ENCODE data around the gene PCID2. TPM values are rescaled to one million over a fixed set of nuclear protein-coding genes. Genes with fewer than 3 reads are reported as not detected.

The PCID2 gene
- total RNA-seq, 1 experiment from 2014 or later, result 68.1 TPM

DNA sequence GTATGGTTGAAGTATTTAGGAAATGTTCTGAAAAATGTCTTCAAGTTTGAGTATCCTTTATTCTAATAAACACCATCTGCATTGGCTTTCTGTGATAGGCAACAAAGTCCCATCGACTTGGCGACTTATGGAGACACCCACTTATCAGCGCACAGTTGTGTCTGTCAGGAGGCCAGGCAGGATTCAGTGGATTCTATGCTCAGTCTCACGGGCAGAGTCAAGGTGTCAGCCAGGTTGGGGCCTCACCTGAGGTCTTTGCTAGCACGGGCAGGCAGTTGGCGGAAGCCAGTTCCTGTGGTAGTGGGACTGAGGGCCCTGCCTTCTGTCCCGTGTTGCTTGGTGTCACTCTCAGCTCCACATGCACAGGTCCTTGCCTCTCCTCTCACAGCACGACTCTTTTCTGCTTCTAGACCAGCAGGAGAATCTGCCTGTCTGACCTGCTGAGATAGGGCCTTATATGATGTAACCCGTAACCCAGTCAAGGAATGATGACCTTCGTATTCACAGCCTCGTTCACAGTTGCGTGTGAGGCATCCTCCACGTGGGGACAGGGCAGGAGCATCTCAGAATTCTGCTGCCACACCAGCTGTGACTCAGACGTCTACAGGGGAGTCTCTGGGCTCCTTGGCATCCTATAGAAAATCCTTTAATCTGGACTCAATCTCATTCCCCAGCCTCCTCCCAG lies 10.9 kb upstream of the PCID2 start:
- DNase-seq (ENCODE audit: low spot score), result no peak

DNA sequence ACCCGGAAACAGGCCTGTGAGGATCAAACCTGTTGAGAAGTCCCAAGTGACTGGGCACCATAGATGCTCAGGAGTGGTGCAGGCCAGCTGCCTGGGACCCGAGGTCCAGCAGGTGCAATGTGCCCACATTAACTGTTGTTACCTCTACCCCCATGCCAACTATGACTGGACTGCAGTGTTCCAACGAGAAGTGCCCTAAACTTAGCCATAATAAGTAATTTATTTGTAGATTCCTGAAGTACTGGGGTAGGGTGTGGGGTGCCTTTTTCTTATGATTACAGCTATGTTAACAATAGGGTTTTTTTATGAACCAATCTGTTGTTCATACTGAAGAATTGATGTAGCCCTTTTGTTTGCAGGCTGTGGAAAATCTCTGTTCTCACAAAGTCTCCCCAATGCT lies 10.1 kb upstream of the PCID2 start:
- DNase-seq (ENCODE audit: low spot score), result no peak

DNA sequence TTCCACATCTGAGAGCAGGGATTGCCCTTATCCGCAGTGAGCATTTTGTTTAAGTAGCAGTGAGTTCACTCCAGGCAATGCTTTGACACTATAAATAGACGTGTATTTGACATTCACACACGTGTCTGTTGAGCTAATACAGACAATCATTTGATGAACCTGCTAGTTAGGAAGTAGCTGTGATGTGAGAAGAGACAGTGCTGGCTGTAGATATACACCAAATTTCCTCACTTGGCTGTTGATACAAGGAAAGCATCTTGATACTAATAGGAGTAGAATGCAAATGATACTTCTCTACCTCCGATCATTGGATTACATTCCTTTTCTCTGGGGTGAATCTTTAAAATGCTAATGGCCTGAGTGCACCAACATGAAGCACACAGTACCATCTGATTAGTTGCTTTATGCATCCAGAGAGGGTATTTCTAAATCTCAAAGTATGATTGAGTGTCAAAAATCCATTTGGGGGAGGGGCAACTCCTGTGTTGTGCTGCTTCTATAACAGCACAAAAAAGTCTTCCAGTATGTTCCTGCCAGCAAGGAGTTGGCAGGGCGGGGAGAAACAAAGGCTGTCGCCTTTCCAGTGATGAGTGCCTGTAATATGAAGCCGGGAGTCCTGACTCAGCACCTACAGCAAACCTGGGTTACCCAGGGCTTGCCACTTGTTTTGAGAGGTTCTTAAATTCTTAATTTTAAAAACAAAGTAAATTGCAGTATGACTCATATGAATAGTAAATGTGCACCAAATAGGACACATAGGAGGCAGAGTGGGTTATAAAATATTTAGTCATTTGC lies 8.0 kb upstream of the PCID2 start:
- peak; percentile 68 for DNase-seq (ENCODE audit: low spot score)

DNA sequence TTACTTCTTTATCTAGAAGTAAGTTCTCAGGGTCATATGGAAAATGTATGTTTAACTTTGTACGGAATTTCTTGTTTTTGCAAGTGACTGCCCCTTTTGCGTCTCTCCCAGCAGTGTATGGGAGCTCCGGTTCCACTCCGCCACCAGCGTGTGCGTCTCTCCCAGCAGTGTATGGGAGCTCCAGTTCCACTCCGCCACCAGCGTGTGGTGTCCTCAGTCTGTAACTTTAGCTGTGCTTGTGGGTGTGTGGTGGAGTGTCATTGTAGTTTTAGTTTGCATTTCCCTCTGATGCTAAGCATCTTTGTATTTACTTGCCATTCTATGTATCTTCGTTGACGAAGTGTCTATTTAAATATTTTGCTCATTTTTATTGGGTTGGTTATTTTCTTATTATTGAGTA lies 3.3 kb upstream of the PCID2 start:
- peak; percentile 19 for DNase-seq (ENCODE audit: low spot score)

DNA sequence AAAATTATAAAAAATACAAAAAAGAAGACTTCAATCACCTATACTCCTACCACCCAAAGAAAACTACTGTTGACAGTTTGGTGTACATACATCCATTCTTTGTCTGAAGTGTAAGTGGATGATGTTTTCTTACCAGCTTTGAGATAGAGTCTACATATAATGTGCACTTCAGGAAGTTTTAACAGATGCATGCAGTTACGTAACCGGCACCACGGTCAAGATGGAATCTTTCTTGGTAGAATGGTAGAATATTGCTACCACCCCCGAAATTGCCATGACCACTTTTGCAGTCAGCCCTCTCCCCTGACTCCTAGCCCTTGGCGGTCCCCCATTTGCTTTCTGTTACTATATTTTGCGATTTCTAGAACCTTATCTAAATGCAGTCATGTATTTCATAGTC lies 2.4 kb upstream of the PCID2 start:
- DNase-seq (ENCODE audit: low spot score), result no peak

GRCh38 chr13:113209759-113210421 lies 1.4 kb upstream of the PCID2 start:
- peak; percentile 16 for DNase-seq (ENCODE audit: low spot score)

DNA sequence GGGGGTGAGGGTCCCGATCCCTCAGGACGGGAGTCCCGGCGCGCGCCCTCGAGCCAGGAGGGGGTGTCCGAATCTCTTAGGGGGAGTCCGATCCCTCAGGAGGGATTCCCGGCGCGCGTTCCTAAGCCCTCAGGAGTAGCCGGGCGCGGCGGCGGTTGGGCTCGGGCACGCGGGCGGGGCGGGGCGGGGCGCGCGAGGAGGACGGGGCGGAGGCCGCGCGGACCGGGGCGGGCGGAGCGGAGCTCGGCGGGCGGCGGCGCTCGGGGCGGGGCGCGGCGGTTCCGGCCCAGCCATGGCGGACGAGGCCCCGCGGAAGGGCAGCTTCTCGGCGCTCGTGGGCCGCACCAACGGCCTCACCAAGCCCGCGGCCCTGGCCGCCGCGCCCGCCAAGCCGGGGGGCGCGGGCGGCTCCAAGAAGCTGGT lies 878 bp upstream of the PCID2 start, which contains the start of gene CUL4A:
TSS of gene CUL4A (plus strand) at position 278 of the 423 bp plus-strand sequence. CDS start at position 293, 15 bp downstream.
- DNase-seq (ENCODE audit: low spot score), result peak; percentile 32

DNA sequence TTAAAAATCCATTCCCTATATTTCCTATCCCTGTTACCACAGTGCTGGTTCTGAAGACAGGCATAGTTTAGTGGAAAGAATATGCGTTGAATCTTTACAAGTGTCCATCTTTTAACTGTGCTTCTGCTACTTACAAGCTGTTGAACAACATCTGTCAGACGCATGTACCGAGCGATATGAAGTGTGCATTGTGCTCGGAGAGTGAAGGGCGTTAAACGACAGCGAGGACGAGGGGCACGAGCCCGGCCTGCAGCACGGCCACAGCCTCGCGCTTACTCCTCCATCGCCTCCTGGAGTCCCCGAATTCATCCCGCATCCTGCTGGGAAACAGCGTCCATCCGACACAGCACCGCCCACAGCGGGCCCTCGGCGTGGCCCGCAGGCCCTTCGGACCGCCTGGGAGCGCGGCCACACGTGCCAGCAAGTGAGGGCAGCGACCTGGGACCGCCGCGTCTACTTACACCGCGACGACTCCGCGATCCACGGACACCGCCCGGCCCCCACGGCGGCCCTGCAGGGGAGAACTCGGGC lies 514 bp downstream of the PCID2 start:
- no peak for DNase-seq (ENCODE audit: low spot score)

DNA sequence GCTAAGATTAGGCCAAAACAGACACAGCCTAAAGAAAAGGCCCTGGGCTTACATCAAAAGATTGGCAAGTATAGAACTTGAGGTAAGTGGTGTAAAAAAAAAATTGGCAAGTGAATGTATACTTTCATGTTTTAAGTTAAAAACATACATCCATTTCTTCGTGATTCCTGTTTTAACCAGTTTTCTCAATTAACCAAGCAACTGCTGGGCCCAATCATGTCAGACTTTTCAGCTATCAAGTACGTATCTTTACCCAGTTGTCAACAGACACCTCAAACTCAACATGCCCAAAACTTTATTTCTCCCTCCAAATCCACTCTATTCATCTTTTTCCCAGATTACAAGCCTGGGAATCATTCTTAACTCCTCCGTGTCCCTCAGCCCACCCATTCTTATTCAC lies 1.0 kb downstream of the PCID2 start:
- no peak for DNase-seq (ENCODE audit: low spot score)

DNA sequence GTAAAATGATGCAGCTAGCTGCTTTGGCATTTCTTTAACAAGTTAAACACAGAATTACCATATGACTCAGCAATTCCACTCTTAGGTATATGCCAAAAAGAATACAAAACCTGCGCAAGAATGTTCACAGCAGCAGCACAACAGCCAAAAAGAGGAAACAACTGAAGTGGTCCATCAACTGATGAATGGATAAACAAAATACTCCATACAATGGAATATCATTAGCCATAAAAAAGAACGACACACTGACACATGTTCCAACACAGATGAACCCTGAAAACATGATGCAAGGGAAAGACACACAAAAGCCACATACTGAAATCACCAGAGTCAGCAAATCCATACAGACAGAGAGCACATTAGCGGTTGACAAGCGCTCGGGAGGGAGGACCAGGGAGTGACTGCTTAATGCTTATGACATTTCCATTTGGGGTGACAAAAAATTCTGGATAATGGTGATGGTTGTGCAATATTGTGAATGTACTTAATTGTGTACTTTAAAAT lies 3.0 kb downstream of the PCID2 start:
- DNase-seq (ENCODE audit: low spot score), result no peak

- no peak for DNase-seq (ENCODE audit: low spot score)
Measured at GRCh38 chr13:113204378-113204734, 4.1 kb downstream of the PCID2 start.

- DNase-seq (ENCODE audit: low spot score), result no peak
Measured at GRCh38 chr13:113203507-113204377, 4.7 kb downstream of the PCID2 start.

DNA sequence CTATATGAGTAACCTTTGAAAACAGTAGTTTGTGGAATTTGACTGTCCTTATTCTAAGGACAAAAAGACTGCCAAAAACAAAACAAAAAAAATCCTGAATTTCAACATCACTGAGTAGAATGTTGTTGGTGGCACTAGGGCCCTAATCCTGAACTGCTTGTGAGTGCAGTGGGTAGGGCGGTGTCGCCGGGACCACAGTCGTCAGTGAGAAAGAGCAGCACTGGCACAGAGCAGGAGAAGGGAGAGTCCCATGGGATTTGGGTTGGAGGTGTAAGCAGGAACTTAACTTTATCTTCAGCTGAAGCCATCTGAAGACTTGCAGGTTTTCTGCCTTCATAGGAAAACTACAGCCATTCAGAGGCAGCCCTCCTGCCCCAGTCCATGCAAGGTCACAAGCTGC lies 5.6 kb downstream of the PCID2 start:
- no peak for DNase-seq (ENCODE audit: low spot score)

- no peak for DNase-seq (ENCODE audit: low spot score)
Measured at GRCh38 chr13:113201815-113202214, 6.7 kb downstream of the PCID2 start.

GRCh38 chr13:113196970-113197737 lies 11.3 kb downstream of the PCID2 start:
- no peak for DNase-seq (ENCODE audit: low spot score)

DNA sequence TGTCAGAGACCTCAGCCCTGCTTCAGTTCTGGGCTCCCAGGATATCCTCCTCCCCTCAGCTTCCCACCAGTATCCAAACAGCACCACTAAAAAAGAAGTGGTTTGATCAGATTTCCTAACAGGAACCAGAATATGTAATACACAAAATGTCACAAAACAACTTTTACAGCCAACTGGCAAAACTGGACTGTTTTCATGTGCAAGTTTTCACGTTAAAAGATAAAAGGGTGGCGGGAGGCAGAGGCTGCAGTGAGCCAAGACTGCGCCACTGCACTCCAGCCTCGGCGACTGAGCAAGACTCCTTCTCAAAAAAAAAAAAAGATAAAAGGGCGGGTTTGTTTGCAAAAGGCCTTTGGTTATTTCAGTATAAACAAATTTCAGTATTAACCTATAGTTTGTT lies 13.1 kb downstream of the PCID2 start:
- DNase-seq (ENCODE audit: low spot score), result no peak

DNA sequence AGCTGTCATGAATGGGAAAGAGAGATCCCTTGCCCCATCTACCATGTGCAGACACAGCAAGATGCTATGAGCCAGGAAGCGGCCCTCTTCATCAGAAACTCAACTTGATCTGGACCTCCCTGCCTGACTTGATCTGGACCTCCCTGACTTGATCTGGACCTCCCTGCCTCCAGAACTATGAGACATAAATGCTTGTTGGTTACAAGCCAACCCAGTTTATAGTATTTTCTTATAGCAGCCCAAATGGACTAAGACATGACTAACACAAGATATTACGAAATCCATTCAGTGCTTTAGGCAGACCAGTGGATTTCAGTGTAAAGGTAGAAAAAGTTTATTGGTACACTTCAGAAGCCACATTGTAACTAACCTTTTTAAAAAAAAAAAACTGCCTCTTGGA lies 15.6 kb downstream of the PCID2 start:
- DNase-seq (ENCODE audit: low spot score), result no peak

- no peak for DNase-seq (ENCODE audit: low spot score)
Measured at GRCh38 chr13:113192279-113192678, 16.2 kb downstream of the PCID2 start.

GRCh38 chr13:113190181-113190580 lies 18.3 kb downstream of the PCID2 start:
- DNase-seq (ENCODE audit: low spot score), result no peak

DNA sequence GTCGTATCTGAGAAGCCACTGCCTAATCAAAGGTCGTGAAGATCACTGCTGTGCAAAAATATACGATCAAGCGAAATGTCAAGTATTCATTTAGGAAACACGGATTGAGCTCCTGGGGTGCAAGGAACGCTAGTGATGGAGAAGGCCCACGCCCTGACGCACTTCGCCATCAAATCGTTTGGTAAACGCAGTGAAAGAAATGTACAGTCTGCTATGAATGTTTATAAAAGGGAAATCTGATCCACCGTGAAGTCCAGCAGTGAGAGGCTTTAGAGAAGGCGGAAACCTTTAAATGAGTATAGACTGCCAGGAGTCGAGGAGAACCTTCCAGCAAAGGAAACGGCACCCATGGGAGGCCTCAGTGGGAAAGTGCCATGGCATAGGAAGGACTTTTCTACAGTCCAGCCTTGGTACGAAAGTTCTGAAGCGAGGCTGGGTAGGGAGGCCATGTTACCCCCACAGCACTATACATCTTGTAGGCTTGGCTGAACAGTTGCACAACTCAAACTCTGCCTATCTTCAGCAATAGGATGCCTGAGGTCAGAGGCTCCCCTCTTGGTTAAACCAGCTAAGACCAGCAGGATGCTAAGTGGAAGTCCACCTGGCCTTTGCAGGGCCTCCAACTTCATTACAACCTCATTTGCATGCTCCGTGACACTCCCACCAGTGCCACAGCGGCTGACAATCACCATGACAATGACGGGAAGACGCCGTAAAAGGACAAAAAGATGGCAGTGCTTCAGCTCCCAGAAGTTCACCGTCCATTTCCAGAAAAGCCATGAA lies 20.4 kb downstream of the PCID2 start:
- DNase-seq (ENCODE audit: low spot score), result peak; percentile 61

Data from H4 (cell line).